ENCODE data around the gene PAGR1. TPM values are rescaled to one million over a fixed set of nuclear protein-coding genes. Genes with fewer than 3 reads are reported as not detected.
"Not testable (repeated sequence)": the region's sequence is repeated elsewhere in the genome, so short reads cannot be mapped to it uniquely, and the experiment has no call there.

PAGR1 gene
- total RNA-seq, 1 donor from 2014 or later: 19.3 TPM

- no peak for DNase-seq
Observed at GRCh38 chr16:29864205-29864604, 48.3 kb downstream of the PAGR1 start.

- no peak for DNase-seq
Observed at GRCh38 chr16:29868396-29869009, 52.6 kb downstream of the PAGR1 start.

- not testable (repeated sequence) for DNase-seq
Observed at GRCh38 chr16:29869067-29869466, 53.1 kb downstream of the PAGR1 start.

Small RNA genes within 50 kb of the gene (small RNA-seq; reads per million reads assigned to genes)
- not detected for gene AC009133.6 (ENCODE audit: low replicate concordance)
- not detected for gene AC120114.4 (ENCODE audit: low replicate concordance)

Other genes starting within 250 kb of the PAGR1 start
- 2.8 TPM for gene SPN, start 152.9 kb upstream of the PAGR1 start, total RNA-seq
- gene QPRT, start 137.0 kb upstream of the PAGR1 start, total RNA-seq: 16.1 TPM
- 0.99 TPM for gene C16orf54, start 70.2 kb upstream of the PAGR1 start, total RNA-seq
- gene ZG16, start 37.9 kb upstream of the PAGR1 start, total RNA-seq: not detected
- gene KIF22, start 25.4 kb upstream of the PAGR1 start, total RNA-seq: 40.7 TPM
- gene MAZ, start 9.6 kb upstream of the PAGR1 start, total RNA-seq: 93.1 TPM
- gene PRRT2, start 4.0 kb upstream of the PAGR1 start, total RNA-seq: 3.6 TPM
- 24.9 TPM for gene MVP, start 4.3 kb downstream of the PAGR1 start, total RNA-seq
- gene CDIPT, start 47.1 kb downstream of the PAGR1 start, total RNA-seq: 31.1 TPM
- 2.9 TPM for gene SEZ6L2, start 83.4 kb downstream of the PAGR1 start, total RNA-seq
- 0.39 TPM for gene ASPHD1, start 84.3 kb downstream of the PAGR1 start, total RNA-seq
- 6.9 TPM for gene KCTD13, start 110.1 kb downstream of the PAGR1 start, total RNA-seq
- gene TMEM219, start 145.9 kb downstream of the PAGR1 start, total RNA-seq: 30.3 TPM
- 24.5 TPM for gene TAOK2, start 157.7 kb downstream of the PAGR1 start, total RNA-seq
- 11.4 TPM for gene HIRIP3, start 179.5 kb downstream of the PAGR1 start, total RNA-seq
- gene INO80E, start 180.1 kb downstream of the PAGR1 start, total RNA-seq: 22.3 TPM
- gene DOC2A, start 194.9 kb downstream of the PAGR1 start, total RNA-seq: 1.5 TPM
- gene C16orf92, start 207.0 kb downstream of the PAGR1 start, total RNA-seq: not detected
- not detected for gene TLCD3B, start 215.1 kb downstream of the PAGR1 start, total RNA-seq
- 345 TPM for gene ALDOA, start 249.6 kb downstream of the PAGR1 start, total RNA-seq